Cardiac fibroblast (primary cell): Measurements from ENCODE around the gene DPYD.
A peak's percentile ranks its signal among the peaks of the same experiment; 100 is the strongest.

Experiments
- DNase-seq, 2 donors: peaks; one replicate each; pipeline versions ENCODE4 v3.0.0 to v3.0.0-alpha.2; 2010; ENCODE audit warnings: low read depth in 2 of 2
- H3K4me3 ChIP-seq, 2 donors: replicated peaks in 1 of 2; 1 replicate in 1 of 2; 2 replicates in 1 of 2; pipeline ENCODE4 v1.5.1; 2011; ENCODE audit warnings: low read depth in 2 of 2, low read length in 2 of 2, mild to moderate bottlenecking in 2 of 2, moderate library complexity in 1 of 2
- CTCF ChIP-seq: IDR thresholded peaks from one replicate; pipeline ENCODE4 v1.5.1; 2011; ENCODE audit warnings: low read depth, mild to moderate bottlenecking, low read length, inconsistent platforms

DPYD gene

GRCh38 chr1:97567000-97567749 is 353.7 kb downstream of the DPYD start:
- no peak for TF ChIP-seq CTCF
- no peak overlapping the region for H3K4me3 ChIP-seq
- DNase-seq: no peak

GRCh38 chr1:97565886-97566285 is 354.9 kb downstream of the DPYD start:
- H3K4me3 ChIP-seq: no peak overlapping the region
- peak in 1 of 2 donors; percentile 6 for DNase-seq
- TF ChIP-seq CTCF: no peak

- H3K4me3 ChIP-seq: no peak overlapping the region
- DNase-seq: no peak
- no peak for TF ChIP-seq CTCF
Measured at GRCh38 chr1:97563926-97564325, 356.9 kb downstream of the DPYD start.

GRCh38 chr1:97562081-97562480 is 358.8 kb downstream of the DPYD start:
- no peak for DNase-seq
- no peak overlapping the region for H3K4me3 ChIP-seq
- TF ChIP-seq CTCF: no peak

GRCh38 chr1:97560714-97561113 is 360.1 kb downstream of the DPYD start:
- no peak for TF ChIP-seq CTCF
- H3K4me3 ChIP-seq: no peak overlapping the region
- no peak for DNase-seq

GRCh38 chr1:97553971-97554370 is 366.9 kb downstream of the DPYD start:
- DNase-seq: no peak
- no peak overlapping the region for H3K4me3 ChIP-seq
- no peak for TF ChIP-seq CTCF

- DNase-seq: no peak
- no peak overlapping the region for H3K4me3 ChIP-seq
- no peak for TF ChIP-seq CTCF
Measured at GRCh38 chr1:97551113-97551512, 369.7 kb downstream of the DPYD start.
